H1 (cell line): ENCODE results near the gene IL36A. TPM values are rescaled to one million over a fixed set of nuclear protein-coding genes. Genes with fewer than 3 reads are reported as not detected.

ENCODE experiments used
- CTCF ChIA-PET: fragments of 300-600 bp; sonication (Branson Sonifier 250); formaldehyde crosslinking; loops from one replicate; lab custom pipeline; 2021; ENCODE audit not compliant: partially characterized antibody; lab: Charles Lee
- POLR2A ChIA-PET: fragments of 300-600 bp; sonication (Branson Sonifier 250); formaldehyde crosslinking; loops from one replicate; lab custom pipeline; 2021; ENCODE audit warnings: inconsistent platforms; ENCODE audit not compliant: partially characterized antibody; lab: Charles Lee
- DNase-seq, 2 experiments: peaks; one replicate each; pipeline versions ENCODE4 v3.0.0 to v3.0.0-alpha.2; 2010 to 2022; ENCODE audit warnings: low spot score in 2 of 2, low read depth in 1 of 2, mixed read lengths in 1 of 2
- FAIRE-seq: peaks from 2 replicates; lab custom pipeline; 2011; peaks lifted over from hg19 to GRCh38; lab: Jason Lieb, UNC
- H2AFZ ChIP-seq: 2 replicates; pipeline ENCODE4 v1.8.1; 2012; ENCODE audit warnings: low read length, inconsistent platforms
- H2AK5ac ChIP-seq: 2 replicates; pipeline ENCODE4 v1.6.1; 2013; ENCODE audit warnings: low read depth, low read length
- H2BK120ac ChIP-seq: replicated peaks from 2 replicates; pipeline ENCODE3; 2013; ENCODE audit warnings: low read depth, low read length, inconsistent platforms
- H2BK12ac ChIP-seq: 2 replicates; pipeline ENCODE4 v1.6.1; 2013; ENCODE audit warnings: low read depth, low read length
- H2BK15ac ChIP-seq: 2 replicates; pipeline ENCODE4 v1.6.1; 2013; ENCODE audit warnings: low read length
- H2BK20ac ChIP-seq: 2 replicates; pipeline ENCODE4 v1.6.1; 2013; ENCODE audit warnings: low read length
- H2BK5ac ChIP-seq: 2 replicates; pipeline ENCODE4 v1.6.1; 2013; ENCODE audit warnings: low read depth, low read length
- H3K14ac ChIP-seq: 2 replicates; pipeline ENCODE4 v1.6.1; 2013; ENCODE audit warnings: inconsistent platforms; ENCODE audit not compliant: insufficient read length
- H3K18ac ChIP-seq: 2 replicates; pipeline ENCODE4 v1.6.1; 2013; ENCODE audit warnings: low read length; ENCODE audit errors: extremely low read depth
- H3K23ac ChIP-seq: 2 replicates; pipeline ENCODE4 v1.6.1; 2013; ENCODE audit warnings: inconsistent platforms; ENCODE audit not compliant: insufficient read length
- H3K23me2 ChIP-seq: 2 replicates; pipeline ENCODE4 v1.6.1; 2013; ENCODE audit warnings: low read depth, low read length
- H3K27ac ChIP-seq: 2 replicates; pipeline ENCODE4 v1.6.1; 2011; ENCODE audit warnings: low read depth, low read length, inconsistent platforms
- H3K27me3 ChIP-seq, 4 experiments: replicated peaks in 1 of 4; 1 replicate in 1 of 4; 2 replicates in 3 of 4; pipeline versions ENCODE4 v1.6.1 to v1.8.1; 2011 to 2013; ENCODE audit warnings: low read length in 3 of 4, mild to moderate bottlenecking in 3 of 4, inconsistent platforms in 2 of 4, mixed read lengths in 2 of 4, moderate library complexity in 1 of 4; ENCODE audit not compliant: control insufficient read depth in 3 of 4, insufficient read depth in 3 of 4; ENCODE audit errors: extremely low read depth in 1 of 4
- H3K36me3 ChIP-seq, 4 experiments: 2 replicates each; pipeline versions ENCODE4 v1.6.1 to v1.8.1; 2011 to 2013; ENCODE audit warnings: mild to moderate bottlenecking in 4 of 4, low read length in 3 of 4, moderate library complexity in 2 of 4, control low read depth in 1 of 4, inconsistent platforms in 1 of 4; ENCODE audit not compliant: insufficient read depth in 4 of 4, control insufficient read depth in 2 of 4
- H3K4ac ChIP-seq: replicated peaks from 2 replicates; pipeline ENCODE3; 2013; ENCODE audit warnings: low read length, low read depth, mixed read lengths, inconsistent platforms; ENCODE audit not compliant: insufficient read length
- H3K4me1 ChIP-seq, 4 experiments: replicated peaks in 1 of 4; 1 replicate in 1 of 4; 2 replicates in 3 of 4; pipeline versions ENCODE4 v1.6.1 to v1.8.1; 2011 to 2013; ENCODE audit warnings: low read length in 3 of 4, inconsistent platforms in 2 of 4, mixed read lengths in 1 of 4; ENCODE audit not compliant: insufficient read depth in 4 of 4, control insufficient read depth in 3 of 4
- H3K4me2 ChIP-seq, 2 experiments: 2 replicates each; pipeline versions ENCODE4 v1.6.1 to v1.8.1; 2011 to 2013; ENCODE audit warnings: low read depth in 2 of 2, low read length in 2 of 2, control low read depth in 1 of 2, inconsistent platforms in 1 of 2, mild to moderate bottlenecking in 1 of 2; ENCODE audit not compliant: insufficient read depth in 1 of 2
- H3K4me3 ChIP-seq, 4 experiments: fragments of 200-600, 300-600 bp in 1 of 4; sonication (generic), shearing (Covaris generic), sonication (Bioruptor Twin) in 1 of 4; 2 replicates each; pipeline versions ENCODE4 v1.5.1 to v1.8.1; 2011 to 2016; ENCODE audit warnings: low read length in 4 of 4, low read depth in 3 of 4, control low read depth in 2 of 4, inconsistent platforms in 2 of 4, mild to moderate bottlenecking in 2 of 4, mixed read lengths in 1 of 4, moderate library complexity in 1 of 4; ENCODE audit not compliant: insufficient read depth in 2 of 4; ENCODE audit errors: extremely low read depth in 1 of 4
- H3K56ac ChIP-seq: replicated peaks from 2 replicates; pipeline ENCODE3; 2013; ENCODE audit warnings: low read depth, mild to moderate bottlenecking, mixed read lengths, low read length, inconsistent platforms; ENCODE audit not compliant: insufficient read length
- H3K79me1 ChIP-seq: 2 replicates; pipeline ENCODE4 v1.6.1; 2013; ENCODE audit warnings: low read depth, low read length, control low read depth
- H3K79me2 ChIP-seq, 2 experiments: 2 replicates each; pipeline versions ENCODE4 v1.6.1 to v1.8.1; 2012 to 2013; ENCODE audit warnings: low read length in 2 of 2, mild to moderate bottlenecking in 2 of 2, inconsistent platforms in 1 of 2; ENCODE audit not compliant: insufficient read depth in 2 of 2, control insufficient read depth in 1 of 2
- H3K9ac ChIP-seq, 4 experiments: replicated peaks in 1 of 4; 1 replicate in 1 of 4; 2 replicates in 3 of 4; pipeline versions ENCODE4 v1.6.1 to v1.8.1; 2011 to 2013; ENCODE audit warnings: low read depth in 3 of 4, low read length in 3 of 4, control low read depth in 2 of 4, mild to moderate bottlenecking in 2 of 4, moderate library complexity in 2 of 4, inconsistent platforms in 1 of 4; ENCODE audit errors: extremely low read depth in 1 of 4
- H3K9me3 ChIP-seq, 2 experiments: 2 replicates each; pipeline versions ENCODE4 v1.6.1 to v1.8.1; 2012 to 2013; ENCODE audit warnings: mild to moderate bottlenecking in 2 of 2, moderate library complexity in 2 of 2, control low read depth in 1 of 2, inconsistent platforms in 1 of 2, low read depth in 1 of 2, low read length in 1 of 2, mixed read lengths in 1 of 2; ENCODE audit not compliant: insufficient read depth in 2 of 2
- H4K20me1 ChIP-seq, 2 experiments: replicated peaks in 1 of 2; 2 replicates each; pipeline versions ENCODE3 to v1.8.1; 2011 to 2013; ENCODE audit warnings: inconsistent platforms in 2 of 2, low read length in 2 of 2, mild to moderate bottlenecking in 1 of 2; ENCODE audit not compliant: insufficient read depth in 2 of 2, control insufficient read depth in 1 of 2
- H4K5ac ChIP-seq: 2 replicates; pipeline ENCODE4 v1.6.1; 2013; ENCODE audit warnings: low read length, low read depth, mixed read lengths, inconsistent platforms; ENCODE audit not compliant: insufficient read length
- H4K8ac ChIP-seq: 2 replicates; pipeline ENCODE4 v1.8.0; 2013; ENCODE audit warnings: mild to moderate bottlenecking, moderate library complexity, low read length, inconsistent platforms; ENCODE audit not compliant: insufficient read depth; ENCODE audit errors: extremely low read depth
- H4K91ac ChIP-seq: replicated peaks from 2 replicates; pipeline ENCODE3; 2013; ENCODE audit warnings: low read length, mixed read lengths, inconsistent platforms; ENCODE audit not compliant: insufficient read length
- ATF2 ChIP-seq: IDR thresholded peaks from 2 replicates; pipeline ENCODE4 v1.6.1; 2012; ENCODE audit warnings: low read length, inconsistent platforms
- CBX8 ChIP-seq: fragments of 300-800, 300-1000 bp; sonication (generic); IDR thresholded peaks from 2 replicates; pipeline ENCODE4 v1.7.1; 2016; ENCODE audit warnings: low read depth, low read length, borderline replicate concordance
- FOSL1 ChIP-seq: IDR thresholded peaks from 2 replicates; pipeline ENCODE4 v1.6.1; 2011; ENCODE audit warnings: mild to moderate bottlenecking, low read depth, low read length, moderate library complexity; ENCODE audit not compliant: insufficient read depth
- KDM4A ChIP-seq: IDR thresholded peaks from one replicate; pipeline ENCODE4 v1.7.1; 2012; ENCODE audit warnings: low read depth, mild to moderate bottlenecking, moderate library complexity, low read length, inconsistent platforms; ENCODE audit not compliant: severe bottlenecking
- NANOG ChIP-seq: IDR thresholded peaks from 2 replicates; pipeline ENCODE4 v1.6.1; 2011; ENCODE audit warnings: low read length, low read depth, mild to moderate bottlenecking, inconsistent platforms; ENCODE audit not compliant: insufficient read depth, poor library complexity, severe bottlenecking
- RXRA ChIP-seq: IDR thresholded peaks from 2 replicates; pipeline ENCODE4 v1.6.1; 2011; ENCODE audit warnings: low read depth, mild to moderate bottlenecking, low read length, moderate library complexity; ENCODE audit not compliant: insufficient read depth
- SIRT6 ChIP-seq: IDR thresholded peaks from one replicate; pipeline ENCODE4 v1.7.1; 2012; ENCODE audit warnings: low read length, inconsistent platforms
- SIX5 ChIP-seq: IDR thresholded peaks from 2 replicates; pipeline ENCODE4 v1.6.1; 2011; ENCODE audit warnings: mild to moderate bottlenecking, low read depth, low read length
- SP4 ChIP-seq: IDR thresholded peaks from 2 replicates; pipeline ENCODE4 v1.6.1; 2012; ENCODE audit warnings: low read length, inconsistent platforms
- TCF12 ChIP-seq: IDR thresholded peaks from 2 replicates; pipeline ENCODE4 v1.6.1; 2011; ENCODE audit warnings: low read depth, mild to moderate bottlenecking, low read length
- TEAD4 ChIP-seq: IDR thresholded peaks from 2 replicates; pipeline ENCODE4 v1.6.1; 2012; ENCODE audit warnings: low read depth, low read length, inconsistent platforms, mixed read lengths
- WGBS, 2 experiments: shearing (Covaris generic) in 1 of 2; methylation state at CpG; one replicate each; pipeline versions ENCODE4 v1.1.6 to v1.1.7; 2013 to 2015; ENCODE audit warnings: low lambda C conversion rate in 2 of 2, mixed read lengths in 2 of 2, inconsistent platforms in 1 of 2, low coverage in 1 of 2, missing lambda C conversion rate in 1 of 2; ENCODE audit not compliant: insufficient replicate concordance in 2 of 2, insufficient coverage in 1 of 2, insufficient read length in 1 of 2; ENCODE audit errors: extremely low coverage in 1 of 2, missing lambda C conversion rate in 1 of 2; 5-methylcytosine and 5-hydroxymethylcytosine counted together
- polyA plus RNA-seq, 7 experiments: library from polyadenylated mRNA; depleted of rRNA in 3 of 7; stranded (reverse) in 5 of 7; unstranded in 2 of 7; fragments of >200 nt in 5 of 7; fragments of 200-250 nt in 2 of 7; gene quantifications; 1 replicate in 5 of 7; 2 replicates in 1 of 7; 4 replicates in 1 of 7; pipeline versions ENCODE4 v1.2.1 to v1.2.3, GENCODE V29; 2011 to 2013; ENCODE audit warnings: missing spikeins in 2 of 7, mixed read lengths in 2 of 7
- total RNA-seq: library from RNA; stranded (reverse); fragmentation: NEBNext Ultra II Directional; extraction: Animal tissue kit (Norgen Biotek cat#: 25700); gene quantifications from 2 replicates; pipeline ENCODE4 v1.2.1, GENCODE V29; 2021

The IL36A gene
- total and polyA plus RNA-seq, 2 of the 8 experiments (the other 6 are each of a cell fraction or from before 2014, with no cell fraction given): not detected

GRCh38 chr2:113052396-113052917 lies 47.2 kb downstream of the IL36A start, which contains the start of gene IL36B:
TSS of gene IL36B (minus strand) at chr2:113052867.
- no peaks in the 10 kb centered on the region for H3K27me3 ChIP-seq
- DNase-seq (no peak), FAIRE-seq (no peak)
- no peak within 1 kb of the TSS for H2BK12ac ChIP-seq
- WGBS, 2 experiments: 74% methylated on average over 6 of the region's 6 CpGs; no CpG with 5 or more reads in 1 of the 2 experiments
- H3K4me1 ChIP-seq: no peaks in the 10 kb centered on the region
- no peak within 1 kb of the TSS for H3K23ac ChIP-seq
- no peaks in the 10 kb centered on the region for H3K36me3 ChIP-seq
- H2BK120ac ChIP-seq: no peak within 1 kb of the TSS
- ChIA-PET CTCF (interaction anchor here (0.6 to 1.1 kb wide), 2 partner anchors 28 to 86 kb away, joined by 3 read pairs; no protein-coding TSS in a partner anchor), POLR2A (interaction anchor here (0.6 kb wide), 1 partner anchor 23 kb away, joined by 3 read pairs; no protein-coding TSS in a partner anchor)
- H3K79me2 ChIP-seq: no peaks in the 10 kb centered on the region
- no peak within 1 kb of the TSS for H3K14ac ChIP-seq
- H3K9ac ChIP-seq: no peak within 1 kb of the TSS
- no peak within 1 kb of the TSS for H3K27ac ChIP-seq
- no peak within 1 kb of the TSS for H4K5ac ChIP-seq
- no peaks in the 10 kb centered on the region for H3K79me1 ChIP-seq
- no peak within 1 kb of the TSS for H3K56ac ChIP-seq
- H2BK15ac ChIP-seq: no peak within 1 kb of the TSS
- no peaks in the 10 kb centered on the region for H4K20me1 ChIP-seq
- H4K91ac ChIP-seq: no peak within 1 kb of the TSS
- H2AFZ ChIP-seq: no peak within 1 kb of the TSS
- H4K8ac ChIP-seq: no peak within 1 kb of the TSS
- no peak within 1 kb of the TSS for H2BK5ac ChIP-seq
- no peak within 1 kb of the TSS for H2AK5ac ChIP-seq
- no peak within 1 kb of the TSS for H2BK20ac ChIP-seq
- H3K18ac ChIP-seq: no peak within 1 kb of the TSS
- H3K23me2 ChIP-seq: no peaks in the 10 kb centered on the region
- no peak within 1 kb of the TSS for H3K4ac ChIP-seq
- H3K4me3 ChIP-seq: no peak within 1 kb of the TSS
- peaks cover 23 to 34% of the 10 kb centered on the region in 2 experiments for H3K9me3 ChIP-seq
- no peak within 1 kb of the TSS for H3K4me2 ChIP-seq
- TF ChIP-seq TEAD4 (no peak), SIRT6 (no peak), KDM4A (no peak), RXRA (no peak), CBX8 (no peak), TCF12 (no peak), FOSL1 (no peak), SP4 (no peak), NANOG (no peak), SIX5 (no peak), ATF2 (no peak)
